H9 (cell line): Measurements from ENCODE around the gene SBK3. TPM values are rescaled to one million over a fixed set of nuclear protein-coding genes. Genes with fewer than 3 reads are reported as not detected.

ENCODE experiments used
- DNase-seq: peaks from one replicate; pipeline ENCODE4 v3.0.0-alpha.2; 2017
- H2AFZ ChIP-seq: one replicate; pipeline ENCODE4 v1.6.1; 2013; ENCODE audit warnings: mild to moderate bottlenecking, low read length, control low read depth, moderate library complexity
- H2AK5ac ChIP-seq: 2 replicates; pipeline ENCODE4 v1.6.1; 2013; ENCODE audit warnings: low read length, control low read depth, mixed read lengths; ENCODE audit not compliant: insufficient read length
- H2BK120ac ChIP-seq: one replicate; pipeline ENCODE4 v1.6.1; 2013; ENCODE audit warnings: low read depth, mild to moderate bottlenecking, low read length, control low read depth, inconsistent platforms; ENCODE audit not compliant: poor library complexity, severe bottlenecking
- H2BK12ac ChIP-seq: 2 replicates; pipeline ENCODE4 v1.6.1; 2013; ENCODE audit warnings: low read length, control low read depth, mixed read lengths, low read depth; ENCODE audit not compliant: insufficient read length
- H2BK15ac ChIP-seq: 2 replicates; pipeline ENCODE4 v1.6.1; 2013; ENCODE audit warnings: low read depth, low read length, control low read depth
- H2BK20ac ChIP-seq: one replicate; pipeline ENCODE4 v1.6.1; 2013; ENCODE audit warnings: low read depth, mild to moderate bottlenecking, low read length, control low read depth, inconsistent platforms; ENCODE audit not compliant: poor library complexity, severe bottlenecking
- H2BK5ac ChIP-seq: 2 replicates; pipeline ENCODE4 v1.6.1; 2013; ENCODE audit warnings: low read length, control low read depth, mixed read lengths; ENCODE audit not compliant: insufficient read length
- H3K14ac ChIP-seq: 2 replicates; pipeline ENCODE4 v1.6.1; 2013; ENCODE audit warnings: low read length, control low read depth; ENCODE audit not compliant: insufficient read depth
- H3K18ac ChIP-seq: 2 replicates; pipeline ENCODE4 v1.6.1; 2013; ENCODE audit warnings: low read depth, mild to moderate bottlenecking, mixed read lengths, low read length, control low read depth; ENCODE audit not compliant: insufficient read length
- H3K23ac ChIP-seq: 2 replicates; pipeline ENCODE4 v1.6.1; 2013; ENCODE audit warnings: low read length, control low read depth, mixed read lengths, low read depth; ENCODE audit not compliant: insufficient read length
- H3K23me2 ChIP-seq: 2 replicates; pipeline ENCODE4 v1.6.1; 2013; ENCODE audit warnings: low read depth, mild to moderate bottlenecking, mixed read lengths, low read length, control low read depth; ENCODE audit not compliant: insufficient read length, poor library complexity, severe bottlenecking
- H3K27ac ChIP-seq: 2 replicates; pipeline ENCODE4 v1.5.1; 2013; ENCODE audit warnings: low read length, control low read depth, mixed read lengths, low read depth; ENCODE audit not compliant: insufficient read length
- H3K27me3 ChIP-seq: 2 replicates; pipeline ENCODE4 v1.6.1; 2013; ENCODE audit warnings: low read length, control low read depth, inconsistent platforms; ENCODE audit not compliant: insufficient read depth
- H3K4ac ChIP-seq: 2 replicates; pipeline ENCODE4 v1.6.1; 2013; ENCODE audit warnings: low read depth, mild to moderate bottlenecking, control low read depth, inconsistent platforms, low read length, moderate library complexity
- H3K4me1 ChIP-seq: 2 replicates; pipeline ENCODE4 v1.6.1; 2013; ENCODE audit warnings: low read length, control low read depth, inconsistent platforms; ENCODE audit not compliant: insufficient read depth
- H3K4me2 ChIP-seq: 2 replicates; pipeline ENCODE4 v1.6.1; 2013; ENCODE audit warnings: low read length, control low read depth, mixed read lengths; ENCODE audit not compliant: insufficient read length, insufficient read depth
- H3K56ac ChIP-seq: 2 replicates; pipeline ENCODE4 v1.6.1; 2013; ENCODE audit warnings: low read depth, mild to moderate bottlenecking, mixed read lengths, low read length, control low read depth; ENCODE audit not compliant: insufficient read length
- H3K79me1 ChIP-seq: 2 replicates; pipeline ENCODE4 v1.6.1; 2013; ENCODE audit warnings: low read depth, mild to moderate bottlenecking, moderate library complexity, low read length, control low read depth, inconsistent platforms; ENCODE audit not compliant: insufficient read depth, poor library complexity, severe bottlenecking
- H3K79me2 ChIP-seq: 2 replicates; pipeline ENCODE4 v1.6.1; 2013; ENCODE audit warnings: low read length, control low read depth, inconsistent platforms; ENCODE audit not compliant: insufficient read depth
- H3K9ac ChIP-seq: 2 replicates; pipeline ENCODE4 v1.6.1; 2013; ENCODE audit warnings: low read length, control low read depth, mixed read lengths; ENCODE audit not compliant: insufficient read length; ENCODE audit errors: extremely low read depth
- H3K9me3 ChIP-seq: one replicate; pipeline ENCODE4 v1.6.1; 2013; ENCODE audit warnings: low read depth, low read length, inconsistent platforms; ENCODE audit not compliant: control insufficient read depth
- H3T11ph ChIP-seq: one replicate; pipeline ENCODE4 v1.6.1; 2013; ENCODE audit warnings: mild to moderate bottlenecking, low read length, control low read depth, inconsistent platforms
- H4K20me1 ChIP-seq: one replicate; pipeline ENCODE4 v1.6.1; 2013; ENCODE audit not compliant: control insufficient read depth, insufficient read length, insufficient read depth
- H4K5ac ChIP-seq: 2 replicates; pipeline ENCODE4 v1.6.1; 2013; ENCODE audit warnings: low read depth, mild to moderate bottlenecking, mixed read lengths, low read length, control low read depth; ENCODE audit not compliant: insufficient read length
- H4K8ac ChIP-seq: replicated peaks from 2 replicates; pipeline ENCODE4 v1.6.1; 2013; ENCODE audit warnings: low read length, control low read depth, mixed read lengths, low read depth; ENCODE audit not compliant: insufficient read length
- H4K91ac ChIP-seq: 2 replicates; pipeline ENCODE4 v1.6.1; 2013; ENCODE audit warnings: low read depth, mild to moderate bottlenecking, moderate library complexity, mixed read lengths, low read length, control low read depth; ENCODE audit not compliant: insufficient read length
- H3K27ac Mint-ChIP-seq, 3 experiments: 2 replicates in 2 of 3; 3 replicates in 1 of 3; pipeline ENCODE4 v1.8.0; 2020 to 2021; ENCODE audit warnings: mixed read lengths in 3 of 3, mild to moderate bottlenecking in 1 of 3, moderate library complexity in 1 of 3
- H3K27me3 Mint-ChIP-seq: 2 replicates; pipeline ENCODE4 v1.8.0; 2021; ENCODE audit warnings: low read depth, mild to moderate bottlenecking, moderate library complexity, mixed read lengths
- H3K36me3 Mint-ChIP-seq, 3 experiments: 2 replicates in 2 of 3; 3 replicates in 1 of 3; pipeline ENCODE4 v1.8.0; 2020 to 2021; ENCODE audit warnings: low read depth in 3 of 3, mixed read lengths in 3 of 3; ENCODE audit not compliant: insufficient read depth in 1 of 3
- H3K4me1 Mint-ChIP-seq, 2 experiments: 2 replicates each; pipeline ENCODE4 v1.8.0; 2020; ENCODE audit warnings: mixed read lengths in 2 of 2
- H3K4me3 Mint-ChIP-seq, 2 experiments: 2 replicates in 1 of 2; 3 replicates in 1 of 2; pipeline ENCODE4 v1.8.0; 2020 to 2021; ENCODE audit warnings: mild to moderate bottlenecking in 2 of 2, mixed read lengths in 2 of 2, moderate library complexity in 1 of 2
- H3K9me3 Mint-ChIP-seq, 2 experiments: 2 replicates in 1 of 2; 3 replicates in 1 of 2; pipeline ENCODE4 v1.8.0; 2020; ENCODE audit warnings: mild to moderate bottlenecking in 2 of 2, mixed read lengths in 2 of 2, moderate library complexity in 1 of 2
- WGBS: extraction: QIAGEN DNeasy Blood & Tissue Kit; methylation state at CpG from one replicate; pipeline ENCODE4 v1.1.7; 2013; ENCODE audit warnings: missing lambda C conversion rate, low lambda C conversion rate, mixed read lengths; ENCODE audit not compliant: insufficient read length; ENCODE audit errors: extremely low coverage; 5-methylcytosine and 5-hydroxymethylcytosine counted together
- total RNA-seq: library from RNA; stranded (reverse); gene quantifications from 2 replicates; pipeline ENCODE4 v1.2.1, GENCODE V29; 2021
- TF ChIP-seq, protein P1 (sequence below): fragments of 200-600 bp; sonication (generic); conservative IDR thresholded peaks from 3 replicates; pipeline ENCODE4 v1.8.0; 2021; ENCODE audit warnings: antibody characterized with exemption, mild to moderate bottlenecking

Gene SBK3
- total RNA-seq, 1 experiment from 2014 or later: 0.70 TPM

DNA sequence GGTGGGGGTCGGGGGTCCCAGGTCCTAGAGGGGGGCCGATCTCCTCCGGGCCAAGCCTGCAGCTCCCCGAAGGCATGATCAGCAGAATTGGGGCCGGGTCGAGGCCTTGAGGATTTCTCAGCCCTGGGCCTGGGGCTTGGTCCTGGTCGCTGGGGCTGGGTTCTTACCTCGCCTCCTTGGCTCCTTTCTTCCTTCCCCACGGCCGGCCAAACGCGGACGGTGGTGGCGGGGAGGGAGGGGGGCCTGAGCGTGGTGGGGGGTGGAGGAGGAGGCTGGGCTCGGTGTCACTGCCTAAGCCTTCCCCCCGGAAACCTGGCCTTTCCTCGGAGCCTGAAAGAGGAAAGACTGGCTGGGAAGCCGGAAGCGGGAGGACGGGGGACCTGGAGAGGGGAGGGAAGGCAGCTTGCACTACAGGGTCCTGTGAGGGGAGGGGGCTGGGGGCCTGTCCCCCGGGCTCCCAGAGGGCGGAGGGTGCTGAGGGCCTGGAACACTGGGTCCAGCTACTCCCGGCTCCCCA, 35.3 kb upstream of the SBK3 start, which contains the start of gene ZNF579:
ZNF579 (minus strand) TSS at position 221 of the 517 bp plus-strand sequence. CDS start 1,209 bp downstream, outside the sequence.
- H3K18ac ChIP-seq: peak within 1 kb of the TSS; percentile 91
- H2AFZ ChIP-seq: no peak within 1 kb of the TSS
- peak within 1 kb of the TSS; percentile 88 for H3K9ac ChIP-seq
- H3K56ac ChIP-seq: no peak within 1 kb of the TSS
- H4K5ac ChIP-seq: no peak within 1 kb of the TSS
- H3K79me2 ChIP-seq: peaks cover 1% of the 10 kb centered on the region; the same call in 1 of the 2 replicates
- no peaks in the 10 kb centered on the region for H3K9me3 Mint-ChIP-seq
- H3K27ac ChIP-seq: no peak within 1 kb of the TSS
- no peaks in the 10 kb centered on the region for H3K4me1 ChIP-seq
- WGBS: no CpG with 5 or more reads among the region's 24 CpGs
- H3K23ac ChIP-seq: no peak within 1 kb of the TSS
- no peaks in the 10 kb centered on the region for H3K23me2 ChIP-seq
- DNase-seq: peak; percentile 87
- H2BK20ac ChIP-seq: no peak within 1 kb of the TSS
- H3K9me3 ChIP-seq: no peaks in the 10 kb centered on the region
- peak within 1 kb of the TSS; percentile 10 to 93 (median 92); a peak in 5 of 7 replicates for H3K27ac Mint-ChIP-seq
- peaks cover 3% of the 10 kb centered on the region for H3K79me1 ChIP-seq
- peaks cover 9% of the 10 kb centered on the region for H3K27me3 Mint-ChIP-seq
- no peak within 1 kb of the TSS for H2BK5ac ChIP-seq
- H2BK12ac ChIP-seq: no peak within 1 kb of the TSS
- H2BK15ac ChIP-seq: no peak within 1 kb of the TSS
- peak within 1 kb of the TSS; percentile 89 for H3K14ac ChIP-seq
- no peak within 1 kb of the TSS for H2AK5ac ChIP-seq
- no peak within 1 kb of the TSS for H3K4ac ChIP-seq
- no peaks in the 10 kb centered on the region for H3K27me3 ChIP-seq
- no peak within 1 kb of the TSS for H2BK120ac ChIP-seq
- TF ChIP-seq, protein P1, sequence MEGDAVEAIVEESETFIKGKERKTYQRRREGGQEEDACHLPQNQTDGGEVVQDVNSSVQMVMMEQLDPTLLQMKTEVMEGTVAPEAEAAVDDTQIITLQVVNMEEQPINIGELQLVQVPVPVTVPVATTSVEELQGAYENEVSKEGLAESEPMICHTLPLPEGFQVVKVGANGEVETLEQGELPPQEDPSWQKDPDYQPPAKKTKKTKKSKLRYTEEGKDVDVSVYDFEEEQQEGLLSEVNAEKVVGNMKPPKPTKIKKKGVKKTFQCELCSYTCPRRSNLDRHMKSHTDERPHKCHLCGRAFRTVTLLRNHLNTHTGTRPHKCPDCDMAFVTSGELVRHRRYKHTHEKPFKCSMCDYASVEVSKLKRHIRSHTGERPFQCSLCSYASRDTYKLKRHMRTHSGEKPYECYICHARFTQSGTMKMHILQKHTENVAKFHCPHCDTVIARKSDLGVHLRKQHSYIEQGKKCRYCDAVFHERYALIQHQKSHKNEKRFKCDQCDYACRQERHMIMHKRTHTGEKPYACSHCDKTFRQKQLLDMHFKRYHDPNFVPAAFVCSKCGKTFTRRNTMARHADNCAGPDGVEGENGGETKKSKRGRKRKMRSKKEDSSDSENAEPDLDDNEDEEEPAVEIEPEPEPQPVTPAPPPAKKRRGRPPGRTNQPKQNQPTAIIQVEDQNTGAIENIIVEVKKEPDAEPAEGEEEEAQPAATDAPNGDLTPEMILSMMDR: no peak
- H3K4me2 ChIP-seq: peak within 1 kb of the TSS; percentile 76
- H4K91ac ChIP-seq: no peak within 1 kb of the TSS
- peaks cover 9 to 25% (median 19%) of the 10 kb centered on the region in 3 experiments for H3K36me3 Mint-ChIP-seq
- no peak within 1 kb of the TSS for H3T11ph ChIP-seq
- H3K4me3 Mint-ChIP-seq: peak within 1 kb of the TSS; percentile 89 to 95
- no peaks in the 10 kb centered on the region for H4K20me1 ChIP-seq
- H4K8ac ChIP-seq: no peak within 1 kb of the TSS
- H3K4me1 Mint-ChIP-seq: peaks cover 14 to 20% of the 10 kb centered on the region in 2 experiments
